Vagina (tissue), 2 donors: ENCODE data around the gene CSPG4.

ENCODE experiments used
- POLR2AphosphoS5 ChIP-seq, 2 donors: sonication (generic); formaldehyde crosslinking; IDR thresholded peaks; one replicate each; pipeline ENCODE4 v1.9.0; 2017; ENCODE audit warnings: antibody characterized with exemption in 2 of 2, mild to moderate bottlenecking in 2 of 2, low read depth in 1 of 2; ENCODE audit not compliant: insufficient read depth in 1 of 2
- TF ChIP-seq, protein P1 (sequence below), 3 experiments: fragments of 450-650 bp in 2 of 3; fragments of 200-600 bp in 1 of 3; sonication (generic) in 1 of 3; IDR thresholded peaks; one replicate each; pipeline ENCODE4 v1.5.1; 2017 to 2019; ENCODE audit warnings: antibody characterized with exemption in 3 of 3, mild to moderate bottlenecking in 2 of 3, moderate library complexity in 2 of 3

DNA sequence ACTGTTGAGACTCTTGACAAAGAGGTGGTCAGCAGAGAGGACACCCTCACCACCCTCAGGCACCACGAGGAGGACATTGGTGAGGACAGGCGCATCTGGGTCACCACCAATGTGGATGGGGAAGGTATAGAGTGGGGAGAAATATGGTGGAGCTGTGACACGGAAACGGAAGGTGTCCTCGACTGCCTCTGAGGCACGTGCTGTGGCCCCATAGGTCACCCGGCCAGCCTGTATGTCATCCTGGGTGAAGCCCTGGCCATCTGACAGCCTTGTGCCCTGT, 24.4 kb downstream of the CSPG4 start:
- TF ChIP-seq, protein P1, sequence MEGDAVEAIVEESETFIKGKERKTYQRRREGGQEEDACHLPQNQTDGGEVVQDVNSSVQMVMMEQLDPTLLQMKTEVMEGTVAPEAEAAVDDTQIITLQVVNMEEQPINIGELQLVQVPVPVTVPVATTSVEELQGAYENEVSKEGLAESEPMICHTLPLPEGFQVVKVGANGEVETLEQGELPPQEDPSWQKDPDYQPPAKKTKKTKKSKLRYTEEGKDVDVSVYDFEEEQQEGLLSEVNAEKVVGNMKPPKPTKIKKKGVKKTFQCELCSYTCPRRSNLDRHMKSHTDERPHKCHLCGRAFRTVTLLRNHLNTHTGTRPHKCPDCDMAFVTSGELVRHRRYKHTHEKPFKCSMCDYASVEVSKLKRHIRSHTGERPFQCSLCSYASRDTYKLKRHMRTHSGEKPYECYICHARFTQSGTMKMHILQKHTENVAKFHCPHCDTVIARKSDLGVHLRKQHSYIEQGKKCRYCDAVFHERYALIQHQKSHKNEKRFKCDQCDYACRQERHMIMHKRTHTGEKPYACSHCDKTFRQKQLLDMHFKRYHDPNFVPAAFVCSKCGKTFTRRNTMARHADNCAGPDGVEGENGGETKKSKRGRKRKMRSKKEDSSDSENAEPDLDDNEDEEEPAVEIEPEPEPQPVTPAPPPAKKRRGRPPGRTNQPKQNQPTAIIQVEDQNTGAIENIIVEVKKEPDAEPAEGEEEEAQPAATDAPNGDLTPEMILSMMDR (IDR thresholded peaks at IDR 0.05): no peak
- TF ChIP-seq POLR2AphosphoS5 (IDR thresholded peaks at IDR 0.05; ENCODE audit: insufficient read depth in 1 of 2, low read depth in 1 of 2): no peak
